ENCODE measurements around the gene GPRIN3. TPM values are rescaled to one million over a fixed set of nuclear protein-coding genes. Genes with fewer than 3 reads are reported as not detected.

GPRIN3 gene
- 1 to 10 TPM; 6.5 to 8.3 TPM for total RNA-seq

GRCh38 chr4:89307446-89308160 is at the start of gene GPRIN3:
Gene GPRIN3, minus strand, starts transcription at chr4:89307800. Its CDS starts 57,690 bp downstream, at chr4:89250110.

Other genes starting within 250 kb of the GPRIN3 start
- 10 to 100 TPM in 1 of 2 donors, 1 to 10 TPM in 1; 9.0 to 14.1 TPM for gene TIGD2, start 196.3 kb downstream of the GPRIN3 start, total RNA-seq

Data from melanocyte of skin (primary cell).